Trophoblast cell (in vitro differentiated cells and primary cell): Measurements from ENCODE around the gene ZMAT5.

Source experiments
- DNase-seq, 2 donors: peaks; one replicate each; pipeline ENCODE4 v3.0.0-alpha.2; 2016
- H2AFZ ChIP-seq: 2 replicates; pipeline ENCODE4 v1.6.1; 2013; ENCODE audit warnings: low read length, moderate library complexity, mild to moderate bottlenecking; ENCODE audit not compliant: insufficient read depth, poor library complexity
- H2AK5ac ChIP-seq: 2 replicates; pipeline ENCODE4 v1.6.1; 2013; ENCODE audit warnings: mild to moderate bottlenecking, low read length
- H2BK120ac ChIP-seq: 2 replicates; pipeline ENCODE4 v1.6.1; 2013; ENCODE audit warnings: low read length, mild to moderate bottlenecking, moderate library complexity; ENCODE audit not compliant: insufficient read depth, poor library complexity
- H2BK12ac ChIP-seq: 2 replicates; pipeline ENCODE4 v1.6.1; 2013; ENCODE audit warnings: mild to moderate bottlenecking, low read length, moderate library complexity
- H2BK5ac ChIP-seq: 2 replicates; pipeline ENCODE4 v1.6.1; 2013; ENCODE audit warnings: low read length, low read depth, moderate library complexity, mild to moderate bottlenecking; ENCODE audit not compliant: poor library complexity
- H3K14ac ChIP-seq: 2 replicates; pipeline ENCODE4 v1.6.1; 2013; ENCODE audit warnings: mild to moderate bottlenecking, low read length
- H3K18ac ChIP-seq: 2 replicates; pipeline ENCODE4 v1.6.1; 2013; ENCODE audit warnings: mild to moderate bottlenecking, low read length
- H3K23ac ChIP-seq: 2 replicates; pipeline ENCODE4 v1.6.1; 2013; ENCODE audit warnings: low read length
- H3K27ac ChIP-seq: 2 replicates; pipeline ENCODE4 v1.5.1; 2013; ENCODE audit warnings: low read depth, mild to moderate bottlenecking, inconsistent platforms, low read length, moderate library complexity
- H3K27me3 ChIP-seq: 2 replicates; pipeline ENCODE4 v1.6.1; 2013; ENCODE audit warnings: inconsistent platforms, mild to moderate bottlenecking, low read length, moderate library complexity; ENCODE audit not compliant: insufficient read depth
- H3K36me3 ChIP-seq, 2 experiments: 1 replicate in 1 of 2; 2 replicates in 1 of 2; pipeline ENCODE4 v1.6.1; 2013; ENCODE audit warnings: low read length in 2 of 2, mild to moderate bottlenecking in 2 of 2, moderate library complexity in 1 of 2; ENCODE audit not compliant: insufficient read depth in 2 of 2, control insufficient read depth in 1 of 2
- H3K4ac ChIP-seq: 2 replicates; pipeline ENCODE4 v1.6.1; 2013; ENCODE audit warnings: low read depth, mild to moderate bottlenecking, low read length, moderate library complexity
- H3K4me1 ChIP-seq, 2 experiments: 1 replicate in 1 of 2; 2 replicates in 1 of 2; pipeline ENCODE4 v1.6.1; 2013; ENCODE audit warnings: low read length in 2 of 2, mild to moderate bottlenecking in 2 of 2, moderate library complexity in 1 of 2; ENCODE audit not compliant: insufficient read depth in 2 of 2, control insufficient read depth in 1 of 2
- H3K4me2 ChIP-seq: 2 replicates; pipeline ENCODE4 v1.6.1; 2013; ENCODE audit warnings: inconsistent platforms, mild to moderate bottlenecking, low read length, moderate library complexity
- H3K4me3 ChIP-seq: 2 replicates; pipeline ENCODE4 v1.5.1; 2013; ENCODE audit warnings: mild to moderate bottlenecking, low read depth, low read length, inconsistent platforms
- H3K79me1 ChIP-seq: one replicate; pipeline ENCODE4 v1.6.1; 2013; ENCODE audit warnings: low read length
- H3K79me2 ChIP-seq: 2 replicates; pipeline ENCODE4 v1.6.1; 2013; ENCODE audit warnings: low read length, mild to moderate bottlenecking; ENCODE audit not compliant: control insufficient read depth, insufficient read depth, poor library complexity
- H3K9ac ChIP-seq: 2 replicates; pipeline ENCODE4 v1.6.1; 2013; ENCODE audit warnings: mild to moderate bottlenecking, low read length
- H3K9me3 ChIP-seq: 2 replicates; pipeline ENCODE4 v1.6.1; 2013; ENCODE audit warnings: low read depth, mild to moderate bottlenecking, control low read depth, inconsistent platforms, low read length; ENCODE audit not compliant: insufficient read depth
- H4K12ac ChIP-seq: 2 replicates; pipeline ENCODE4 v1.6.1; 2013; ENCODE audit warnings: low read depth, mild to moderate bottlenecking, low read length, moderate library complexity
- H4K8ac ChIP-seq: 2 replicates; pipeline ENCODE4 v1.6.1; 2013; ENCODE audit warnings: low read depth, mild to moderate bottlenecking, low read length, moderate library complexity
- H4K91ac ChIP-seq: one replicate; pipeline ENCODE4 v1.6.1; 2013; ENCODE audit warnings: low read depth, mild to moderate bottlenecking, low read length, moderate library complexity
- WGBS: extraction: QIAGEN DNeasy Blood & Tissue Kit; methylation state at CpG from one replicate; pipeline ENCODE4 v1.1.7; 2013; ENCODE audit warnings: missing lambda C conversion rate; ENCODE audit not compliant: insufficient read length, insufficient coverage; ENCODE audit errors: extremely low coverage; 5-methylcytosine and 5-hydroxymethylcytosine counted together

Gene ZMAT5

DNA sequence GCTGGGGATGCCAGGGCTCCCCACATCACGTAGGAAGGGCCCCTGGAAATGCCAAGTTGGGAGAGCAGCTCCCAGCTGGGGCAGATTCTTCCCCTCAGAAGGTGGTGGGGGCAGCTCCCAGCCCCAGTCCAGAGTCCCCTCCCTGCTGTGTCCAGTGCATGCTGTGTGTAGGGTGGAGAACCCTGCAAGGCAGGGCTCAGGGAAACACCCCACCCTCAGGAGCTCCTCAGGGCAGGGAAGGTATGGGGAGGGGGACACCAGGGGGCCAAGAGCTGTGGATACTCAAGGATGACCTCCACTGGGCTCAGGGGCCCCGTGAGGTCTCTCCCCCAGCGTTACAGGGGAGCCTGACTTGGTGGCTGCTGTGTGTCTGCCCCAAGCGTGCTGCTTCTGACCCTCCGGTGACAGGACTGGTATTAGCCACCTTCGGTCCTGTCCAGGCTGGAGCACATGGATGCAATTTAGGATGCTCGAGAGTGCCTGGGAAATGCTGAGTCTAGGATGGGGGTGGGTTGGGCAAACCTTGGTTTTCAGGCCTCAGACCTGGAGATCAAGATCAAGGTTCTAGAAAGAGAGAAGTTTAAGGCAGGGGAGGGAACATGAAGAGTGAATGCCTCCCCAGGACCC is 63.1 kb downstream of the ZMAT5 start:
- no peak overlapping the region for H2BK120ac ChIP-seq
- H3K18ac ChIP-seq, result no peak overlapping the region
- WGBS, result no CpG with 5 or more reads among the region's 7 CpGs
- H3K4me3 ChIP-seq, result no peak overlapping the region
- DNase-seq, result no peak
- no peak overlapping the region for H3K27ac ChIP-seq
- H3K23ac ChIP-seq, result no peak overlapping the region
- no peak overlapping the region for H3K14ac ChIP-seq
- H3K36me3 ChIP-seq, result no peaks in the 10 kb centered on the region
- H3K79me1 ChIP-seq, result no peaks in the 10 kb centered on the region
- no peak overlapping the region for H4K12ac ChIP-seq
- H4K91ac ChIP-seq, result no peak overlapping the region
- H3K4ac ChIP-seq, result no peak overlapping the region
- H3K4me1 ChIP-seq, result no peaks in the 10 kb centered on the region
- H2BK5ac ChIP-seq, result no peak overlapping the region
- H3K4me2 ChIP-seq, result no peak overlapping the region
- peaks cover 7% of the 10 kb centered on the region for H3K27me3 ChIP-seq
- H3K79me2 ChIP-seq, result no peaks in the 10 kb centered on the region
- peak overlapping the region; percentile 46 for H3K9ac ChIP-seq
- no peak overlapping the region for H4K8ac ChIP-seq
- H3K9me3 ChIP-seq, result no peaks in the 10 kb centered on the region
- no peak overlapping the region for H2AK5ac ChIP-seq
- no peak overlapping the region for H2BK12ac ChIP-seq
- H2AFZ ChIP-seq, result no peak overlapping the region

DNA sequence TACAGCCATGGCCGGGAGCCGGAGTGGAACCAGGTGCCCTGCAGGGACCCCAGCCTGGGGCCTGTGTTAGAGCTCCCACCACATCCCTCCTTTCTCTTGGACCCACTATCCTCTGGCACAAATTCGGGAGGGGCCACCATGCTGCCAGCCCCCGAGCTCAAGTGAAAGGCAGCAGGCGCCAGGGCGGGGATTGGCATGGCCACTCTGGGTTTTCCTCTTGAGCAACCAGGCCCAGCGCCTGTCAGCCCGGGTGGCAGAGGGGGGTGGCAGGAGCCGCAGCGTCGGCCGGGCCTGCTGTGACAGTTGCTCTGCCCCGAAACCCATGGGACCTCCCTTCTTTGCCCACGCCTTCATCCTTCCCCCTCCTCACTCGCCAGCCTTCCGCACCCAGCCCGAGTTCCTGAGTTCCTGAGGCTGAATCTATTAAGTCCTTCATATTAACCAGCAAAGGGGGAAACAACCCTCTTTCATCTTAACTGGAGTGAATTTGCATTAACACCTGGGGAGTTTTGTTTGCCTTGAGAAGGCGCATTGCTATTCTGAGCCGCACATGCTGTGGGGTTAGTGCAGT is 63.8 kb downstream of the ZMAT5 start:
- Histone ChIP-seq H3K18ac (no peak overlapping the region), H3K9ac (no peak overlapping the region), H3K4me1 (no peaks in the 10 kb centered on the region), H2BK5ac (no peak overlapping the region), H2AK5ac (no peak overlapping the region), H3K23ac (no peak overlapping the region), H2AFZ (no peak overlapping the region), H3K14ac (no peak overlapping the region), H3K4me2 (no peak overlapping the region), H2BK12ac (no peak overlapping the region), H3K36me3 (no peaks in the 10 kb centered on the region), H4K91ac (no peak overlapping the region), H3K4me3 (no peak overlapping the region), H3K27me3 (peaks cover 7% of the 10 kb centered on the region), H3K4ac (no peak overlapping the region), H4K12ac (no peak overlapping the region), H3K27ac (no peak overlapping the region), H3K79me2 (no peaks in the 10 kb centered on the region), H2BK120ac (no peak overlapping the region), H4K8ac (no peak overlapping the region), H3K9me3 (no peaks in the 10 kb centered on the region), H3K79me1 (no peaks in the 10 kb centered on the region)
- DNase-seq, result no peak
- WGBS, result no CpG with 5 or more reads among the region's 19 CpGs

DNA sequence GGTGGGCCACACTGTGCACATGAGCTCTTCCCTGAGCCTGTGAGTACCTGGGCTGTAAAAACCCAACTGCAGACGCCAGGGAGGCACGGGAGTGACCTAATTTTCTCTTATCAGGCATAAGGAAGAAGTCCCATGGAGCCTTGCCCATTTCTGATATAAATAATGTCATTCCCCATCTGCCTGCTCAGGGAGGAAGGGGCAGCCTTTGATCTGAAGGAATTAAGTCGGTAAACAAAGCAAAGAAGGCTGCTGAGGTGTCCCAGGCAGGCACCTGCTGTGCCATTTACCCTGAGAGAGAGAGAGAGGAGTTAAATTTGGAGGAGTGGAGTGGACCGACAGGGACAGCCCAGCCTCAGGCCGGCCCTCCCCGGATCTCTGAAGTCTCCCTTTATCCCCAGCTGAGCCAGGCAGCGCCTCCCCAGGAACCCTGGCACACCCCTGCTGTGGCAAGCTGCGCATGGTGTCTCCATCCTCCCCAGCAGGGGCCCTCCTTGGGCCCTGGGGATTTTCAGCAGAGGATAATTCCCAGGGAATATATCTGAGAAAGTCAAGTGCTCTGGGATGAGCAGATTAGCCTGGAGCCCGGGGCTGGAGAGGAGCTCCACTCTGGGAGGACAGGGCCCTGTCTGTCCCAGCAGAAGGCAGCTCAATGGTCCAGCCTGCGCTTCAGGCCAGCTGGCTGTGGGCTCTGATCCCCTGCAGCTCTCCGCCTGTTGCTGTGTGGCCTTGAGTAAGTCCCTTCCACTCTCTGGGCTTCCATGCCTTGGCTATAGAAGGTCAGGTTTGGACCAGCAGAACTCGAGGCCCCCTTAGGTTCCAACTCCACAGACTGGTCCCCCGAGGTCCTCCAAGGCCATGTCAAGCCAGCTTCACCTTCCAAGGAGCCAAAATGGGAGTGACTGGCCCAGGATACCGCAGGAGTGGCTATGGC is 64.5 kb downstream of the ZMAT5 start:
- H4K8ac ChIP-seq, result no peak overlapping the region
- H3K18ac ChIP-seq, result no peak overlapping the region
- no peaks in the 10 kb centered on the region for H3K36me3 ChIP-seq
- no peaks in the 10 kb centered on the region for H3K79me1 ChIP-seq
- H3K4me3 ChIP-seq, result no peak overlapping the region
- H3K9me3 ChIP-seq, result no peaks in the 10 kb centered on the region
- H4K12ac ChIP-seq, result no peak overlapping the region
- no peak for DNase-seq
- H2BK12ac ChIP-seq, result no peak overlapping the region
- no peak overlapping the region for H2BK5ac ChIP-seq
- no peak overlapping the region for H3K23ac ChIP-seq
- H3K4me1 ChIP-seq, result no peaks in the 10 kb centered on the region
- H3K79me2 ChIP-seq, result no peaks in the 10 kb centered on the region
- H3K4ac ChIP-seq, result no peak overlapping the region
- no peak overlapping the region for H3K4me2 ChIP-seq
- WGBS, result no CpG with 5 or more reads among the region's 14 CpGs
- H2BK120ac ChIP-seq, result no peak overlapping the region
- no peak overlapping the region for H4K91ac ChIP-seq
- no peak overlapping the region for H3K27ac ChIP-seq
- no peak overlapping the region for H2AFZ ChIP-seq
- H3K14ac ChIP-seq, result no peak overlapping the region
- peaks cover 7% of the 10 kb centered on the region for H3K27me3 ChIP-seq
- H2AK5ac ChIP-seq, result no peak overlapping the region
- H3K9ac ChIP-seq, result no peak overlapping the region

GRCh38 chr22:29701155-29701999 is 65.4 kb downstream of the ZMAT5 start:
- no peak overlapping the region for H3K23ac ChIP-seq
- no peak overlapping the region for H3K18ac ChIP-seq
- H3K4me2 ChIP-seq, result no peak overlapping the region
- H4K8ac ChIP-seq, result no peak overlapping the region
- no peak overlapping the region for H4K91ac ChIP-seq
- peaks cover 7% of the 10 kb centered on the region for H3K27me3 ChIP-seq
- H3K4me1 ChIP-seq, result no peaks in the 10 kb centered on the region
- H4K12ac ChIP-seq, result no peak overlapping the region
- H3K9me3 ChIP-seq, result no peaks in the 10 kb centered on the region
- DNase-seq, result peak; percentile 46 to 47
- H3K9ac ChIP-seq, result no peak overlapping the region
- H2AK5ac ChIP-seq, result no peak overlapping the region
- H2AFZ ChIP-seq, result no peak overlapping the region
- no peak overlapping the region for H3K4me3 ChIP-seq
- H3K79me2 ChIP-seq, result no peaks in the 10 kb centered on the region
- no peaks in the 10 kb centered on the region for H3K36me3 ChIP-seq
- no peak overlapping the region for H2BK5ac ChIP-seq
- WGBS, result no CpG with 5 or more reads among the region's 14 CpGs
- no peak overlapping the region for H3K27ac ChIP-seq
- H3K4ac ChIP-seq, result no peak overlapping the region
- no peak overlapping the region for H2BK12ac ChIP-seq
- no peaks in the 10 kb centered on the region for H3K79me1 ChIP-seq
- H2BK120ac ChIP-seq, result no peak overlapping the region
- H3K14ac ChIP-seq, result no peak overlapping the region
